Liver (tissue), 9 donors: Measurements from ENCODE around the gene C1QTNF4. TPM values are rescaled to one million over a fixed set of nuclear protein-coding genes. Genes with fewer than 3 reads are reported as not detected.

ENCODE experiments used
- DNase-seq: peaks from one replicate; pipeline ENCODE4 v3.0.0-alpha.2; 2017; ENCODE audit warnings: low spot score
- H3K27ac ChIP-seq, 2 donors: one replicate each; pipeline ENCODE4 v1.7.0; 2013; ENCODE audit warnings: inconsistent platforms in 2 of 2, low read length in 2 of 2, control low read depth in 1 of 2, low read depth in 1 of 2, mild to moderate bottlenecking in 1 of 2
- H3K27me3 ChIP-seq, 4 donors: one replicate each; pipeline versions ENCODE4 v1.6.1 to v1.7.0; 2013; ENCODE audit warnings: low read length in 3 of 4, inconsistent platforms in 1 of 4, mild to moderate bottlenecking in 1 of 4, moderate library complexity in 1 of 4; ENCODE audit not compliant: control insufficient read depth in 4 of 4, insufficient read depth in 4 of 4
- H3K36me3 ChIP-seq, 4 donors: one replicate each; pipeline versions ENCODE4 v1.6.1 to v1.7.0; 2013; ENCODE audit warnings: low read length in 3 of 4, mild to moderate bottlenecking in 3 of 4, low read depth in 1 of 4, moderate library complexity in 1 of 4; ENCODE audit not compliant: control insufficient read depth in 4 of 4, insufficient read depth in 3 of 4
- H3K4me1 ChIP-seq, 4 donors: one replicate each; pipeline versions ENCODE4 v1.6.1 to v1.7.0; 2013; ENCODE audit warnings: low read length in 3 of 4, mild to moderate bottlenecking in 3 of 4, moderate library complexity in 1 of 4; ENCODE audit not compliant: control insufficient read depth in 4 of 4, insufficient read depth in 4 of 4
- H3K4me3 ChIP-seq, 3 donors: one replicate each; pipeline versions ENCODE4 v1.6.1 to v1.7.0; 2013; ENCODE audit warnings: low read length in 3 of 3, control low read depth in 1 of 3, low read depth in 1 of 3, mild to moderate bottlenecking in 1 of 3
- H3K9ac ChIP-seq, 2 donors: one replicate each; pipeline ENCODE4 v1.7.0; 2013; ENCODE audit warnings: low read length in 2 of 2, mild to moderate bottlenecking in 2 of 2, moderate library complexity in 2 of 2, control low read depth in 1 of 2, low read depth in 1 of 2
- H3K9me3 ChIP-seq, 4 donors: one replicate each; pipeline versions ENCODE4 v1.6.1 to v1.7.0; 2013; ENCODE audit warnings: low read length in 3 of 4; ENCODE audit not compliant: control insufficient read depth in 4 of 4
- EGR1 ChIP-seq, 2 donors: IDR thresholded peaks; 2 replicates each; pipeline ENCODE4 v1.6.1; 2016 to 2018; ENCODE audit warnings: antibody characterized with exemption in 2 of 2, low read depth in 2 of 2
- FOXA1 ChIP-seq: IDR thresholded peaks from 2 replicates; pipeline ENCODE4 v1.6.1; 2016; ENCODE audit warnings: antibody characterized with exemption
- GABPA ChIP-seq, 2 donors: IDR thresholded peaks in 1 of 2; conservative IDR thresholded peaks in 1 of 2; 2 replicates each; pipeline ENCODE4 v1.6.1; 2016; ENCODE audit warnings: antibody characterized with exemption in 2 of 2, mild to moderate bottlenecking in 1 of 2, moderate library complexity in 1 of 2
- HNF4A ChIP-seq, 2 donors: conservative IDR thresholded peaks; 2 replicates each; pipeline ENCODE4 v1.6.1; 2016; ENCODE audit warnings: antibody characterized with exemption in 2 of 2, mild to moderate bottlenecking in 2 of 2
- HNF4G ChIP-seq: IDR thresholded peaks from 2 replicates; pipeline ENCODE4 v1.6.1; 2016; ENCODE audit warnings: antibody characterized with exemption
- JUND ChIP-seq, 2 donors: IDR thresholded peaks; 2 replicates each; pipeline ENCODE4 v1.6.1; 2016; ENCODE audit warnings: antibody characterized with exemption in 2 of 2
- NR2F2 ChIP-seq: IDR thresholded peaks from 2 replicates; pipeline ENCODE4 v1.6.1; 2016; ENCODE audit warnings: antibody characterized with exemption
- RAD21 ChIP-seq, 2 donors: IDR thresholded peaks; 2 replicates each; pipeline ENCODE4 v1.6.1; 2016; ENCODE audit warnings: antibody characterized with exemption in 2 of 2, mild to moderate bottlenecking in 2 of 2
- RXRA ChIP-seq, 2 donors: IDR thresholded peaks; 2 replicates each; pipeline ENCODE4 v1.6.1; 2017 to 2018; ENCODE audit warnings: antibody characterized with exemption in 2 of 2, mild to moderate bottlenecking in 1 of 2
- SP1 ChIP-seq: IDR thresholded peaks from 2 replicates; pipeline ENCODE4 v1.6.1; 2018; ENCODE audit warnings: antibody characterized with exemption, mild to moderate bottlenecking
- TAF1 ChIP-seq: conservative IDR thresholded peaks from 2 replicates; pipeline ENCODE4 v1.6.1; 2016; ENCODE audit warnings: antibody characterized with exemption, mild to moderate bottlenecking
- YY1 ChIP-seq: IDR thresholded peaks from 2 replicates; pipeline ENCODE4 v1.6.1; 2016; ENCODE audit warnings: antibody characterized with exemption, mild to moderate bottlenecking
- WGBS: extraction: QIAGEN DNeasy Blood & Tissue Kit; methylation state at CpG from one replicate; pipeline ENCODE4 v1.1.7; 2013; 5-methylcytosine and 5-hydroxymethylcytosine counted together
- polyA plus RNA-seq, 2 donors: library from polyadenylated mRNA; stranded (reverse) in 1 of 2; unstranded in 1 of 2; fragments of 200-250 nt in 1 of 2; fragments of >200 nt in 1 of 2; fragmentation: Nextera tagmentation in 1 of 2; extraction: Ambion mirVana in 1 of 2; gene quantifications; one replicate each; pipeline versions ENCODE4 v1.2.1 to v1.2.3, GENCODE V29; 2013 to 2015
- total RNA-seq, 2 donors: library from RNA; depleted of rRNA; stranded (reverse); fragments of >200 nt; gene quantifications; one replicate each; pipeline ENCODE4 v1.2.3, GENCODE V29; 2014
- TF ChIP-seq, protein P1 (sequence below): fragments of 150-350 bp; IDR thresholded peaks from 2 replicates; pipeline ENCODE4 v1.5.1; 2017; ENCODE audit warnings: improper control_type of control experiment, low read depth, low read length; ENCODE audit not compliant: missing input control
- TF ChIP-seq, protein P2 (sequence below): IDR thresholded peaks from 2 replicates; pipeline ENCODE4 v1.6.1; 2016; ENCODE audit warnings: antibody characterized with exemption
- TF ChIP-seq, protein P3 (sequence below): IDR thresholded peaks from 2 replicates; pipeline ENCODE4 v1.6.1; 2016; ENCODE audit warnings: antibody characterized with exemption
- TF ChIP-seq, protein P4 (sequence below): IDR thresholded peaks from 2 replicates; pipeline ENCODE4 v1.6.1; 2016; ENCODE audit warnings: antibody characterized with exemption, mild to moderate bottlenecking
- TF ChIP-seq, protein P5 (sequence below): IDR thresholded peaks from 2 replicates; pipeline ENCODE4 v1.6.1; 2016; ENCODE audit warnings: antibody characterized with exemption
- donor health status: healthy.
- donor health status: healthy.
- donor health status: healthy.
- donor health status: healthy.
- donor health status: healthy.

C1QTNF4 gene
- total and polyA plus RNA-seq, 4 donors = 0.08 to 1.8 (median 0.32) TPM

DNA sequence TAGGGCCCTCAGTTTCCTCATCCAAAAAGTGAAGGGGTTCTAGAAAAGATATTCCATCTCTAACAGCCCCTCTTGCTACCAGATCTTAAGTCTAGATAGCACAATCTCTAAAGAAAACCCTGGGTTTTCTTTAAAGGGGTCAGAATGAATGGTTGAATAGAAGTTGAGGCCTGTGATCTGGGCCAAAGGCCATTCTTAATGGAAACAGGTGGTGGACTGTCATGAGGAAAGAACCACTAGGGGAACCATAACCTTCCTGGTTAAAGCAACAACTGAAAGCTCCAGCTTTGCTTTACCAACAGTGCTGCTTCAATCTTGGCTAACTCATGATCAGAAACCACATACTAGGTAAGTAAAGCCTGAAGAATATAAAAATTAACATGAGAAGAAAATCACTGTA is 43.1 kb downstream of the C1QTNF4 start:
- Histone ChIP-seq H3K9me3 (no peaks in the 10 kb centered on the region), H3K27ac (peak overlapping the region; percentile 93 to 96), H3K9ac (peak overlapping the region in 1 of 2 donors; percentile 96), H3K27me3 (no peaks in the 10 kb centered on the region), H3K4me3 (peak overlapping the region in 2 of 3 donors; percentile 41 to 96), H3K36me3 (no peaks in the 10 kb centered on the region), H3K4me1 (peaks cover 19 to 38% (median 28%) of the 10 kb centered on the region in 4 donors)
- TF ChIP-seq JUND (IDR thresholded peaks at IDR 0.05) = no peak
- TF ChIP-seq, protein P1, sequence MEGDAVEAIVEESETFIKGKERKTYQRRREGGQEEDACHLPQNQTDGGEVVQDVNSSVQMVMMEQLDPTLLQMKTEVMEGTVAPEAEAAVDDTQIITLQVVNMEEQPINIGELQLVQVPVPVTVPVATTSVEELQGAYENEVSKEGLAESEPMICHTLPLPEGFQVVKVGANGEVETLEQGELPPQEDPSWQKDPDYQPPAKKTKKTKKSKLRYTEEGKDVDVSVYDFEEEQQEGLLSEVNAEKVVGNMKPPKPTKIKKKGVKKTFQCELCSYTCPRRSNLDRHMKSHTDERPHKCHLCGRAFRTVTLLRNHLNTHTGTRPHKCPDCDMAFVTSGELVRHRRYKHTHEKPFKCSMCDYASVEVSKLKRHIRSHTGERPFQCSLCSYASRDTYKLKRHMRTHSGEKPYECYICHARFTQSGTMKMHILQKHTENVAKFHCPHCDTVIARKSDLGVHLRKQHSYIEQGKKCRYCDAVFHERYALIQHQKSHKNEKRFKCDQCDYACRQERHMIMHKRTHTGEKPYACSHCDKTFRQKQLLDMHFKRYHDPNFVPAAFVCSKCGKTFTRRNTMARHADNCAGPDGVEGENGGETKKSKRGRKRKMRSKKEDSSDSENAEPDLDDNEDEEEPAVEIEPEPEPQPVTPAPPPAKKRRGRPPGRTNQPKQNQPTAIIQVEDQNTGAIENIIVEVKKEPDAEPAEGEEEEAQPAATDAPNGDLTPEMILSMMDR = peak; percentile 20
- TF ChIP-seq, protein P2, sequence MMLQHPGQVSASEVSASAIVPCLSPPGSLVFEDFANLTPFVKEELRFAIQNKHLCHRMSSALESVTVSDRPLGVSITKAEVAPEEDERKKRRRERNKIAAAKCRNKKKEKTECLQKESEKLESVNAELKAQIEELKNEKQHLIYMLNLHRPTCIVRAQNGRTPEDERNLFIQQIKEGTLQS = no peak
- no peak for TF ChIP-seq FOXA1
- peak in 1 of 2 donors; percentile 19 for TF ChIP-seq RAD21 (IDR thresholded peaks at IDR 0.05)
- TF ChIP-seq HNF4G = no peak
- TF ChIP-seq, protein P3, sequence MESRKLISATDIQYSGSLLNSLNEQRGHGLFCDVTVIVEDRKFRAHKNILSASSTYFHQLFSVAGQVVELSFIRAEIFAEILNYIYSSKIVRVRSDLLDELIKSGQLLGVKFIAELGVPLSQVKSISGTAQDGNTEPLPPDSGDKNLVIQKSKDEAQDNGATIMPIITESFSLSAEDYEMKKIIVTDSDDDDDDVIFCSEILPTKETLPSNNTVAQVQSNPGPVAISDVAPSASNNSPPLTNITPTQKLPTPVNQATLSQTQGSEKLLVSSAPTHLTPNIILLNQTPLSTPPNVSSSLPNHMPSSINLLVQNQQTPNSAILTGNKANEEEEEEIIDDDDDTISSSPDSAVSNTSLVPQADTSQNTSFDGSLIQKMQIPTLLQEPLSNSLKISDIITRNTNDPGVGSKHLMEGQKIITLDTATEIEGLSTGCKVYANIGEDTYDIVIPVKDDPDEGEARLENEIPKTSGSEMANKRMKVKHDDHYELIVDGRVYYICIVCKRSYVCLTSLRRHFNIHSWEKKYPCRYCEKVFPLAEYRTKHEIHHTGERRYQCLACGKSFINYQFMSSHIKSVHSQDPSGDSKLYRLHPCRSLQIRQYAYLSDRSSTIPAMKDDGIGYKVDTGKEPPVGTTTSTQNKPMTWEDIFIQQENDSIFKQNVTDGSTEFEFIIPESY = no peak
- no peak for TF ChIP-seq RXRA (IDR thresholded peaks at IDR 0.05)
- TF ChIP-seq TAF1 = peak; percentile 11
- TF ChIP-seq YY1 = no peak
- TF ChIP-seq HNF4A (conservative IDR thresholded peaks at IDR 0.05) = no peak
- DNase-seq = no peak

DNA sequence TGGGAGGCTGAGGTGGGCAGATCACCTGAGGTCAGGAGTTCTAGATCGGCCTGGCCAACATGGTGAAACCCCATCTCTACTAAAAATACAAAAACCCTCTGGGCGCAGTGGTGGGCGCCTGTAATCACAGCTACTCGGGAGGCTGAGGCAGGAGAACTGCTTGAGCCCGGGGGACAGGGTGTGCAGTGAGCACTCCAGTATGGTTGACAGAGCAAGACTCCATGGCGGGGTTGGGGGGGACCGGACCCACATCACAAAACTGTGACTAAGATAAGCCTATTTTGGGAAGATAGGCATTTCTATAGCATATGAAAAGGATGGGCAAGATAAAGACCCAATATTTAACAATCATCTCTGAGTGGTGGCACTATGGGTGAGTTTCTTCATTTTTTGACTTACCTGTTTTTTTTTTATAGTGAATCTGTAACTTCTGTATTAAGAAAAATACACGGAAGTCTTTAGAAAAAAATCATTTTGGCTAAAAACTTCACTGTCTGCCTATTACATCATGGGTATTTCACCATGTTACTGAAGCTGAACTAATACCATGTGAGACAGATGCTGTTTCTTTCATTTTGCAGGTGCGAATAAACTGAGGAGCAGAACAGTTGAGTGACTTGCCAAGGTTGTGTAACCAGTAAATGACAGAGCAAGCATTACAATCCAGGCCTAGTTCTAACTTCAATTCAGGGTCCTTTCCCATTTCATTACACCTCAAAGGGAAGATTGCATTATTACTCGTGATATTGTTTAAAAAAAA is 43.7 kb downstream of the C1QTNF4 start:
- H3K27me3 ChIP-seq = no peaks in the 10 kb centered on the region
- H3K9ac ChIP-seq = no peak overlapping the region
- no peak overlapping the region for H3K4me3 ChIP-seq
- DNase-seq = no peak
- peaks cover 19 to 38% (median 28%) of the 10 kb centered on the region in 4 donors for H3K4me1 ChIP-seq
- WGBS = 70% methylated on average over 10 of the region's 10 CpGs
- peak overlapping the region; percentile 93 to 96 for H3K27ac ChIP-seq
- H3K9me3 ChIP-seq = no peaks in the 10 kb centered on the region
- no peaks in the 10 kb centered on the region for H3K36me3 ChIP-seq
- TF ChIP-seq HNF4G (peak; percentile 15), TAF1 (peak; percentile 12), EGR1 (IDR thresholded peaks at IDR 0.05; ENCODE audit: low read depth in 2 of 2) (no peak), GABPA (IDR thresholded peaks at IDR 0.05 in 1 of 2, conservative IDR thresholded peaks at IDR 0.05 in 1 of 2) (no peak), RXRA (IDR thresholded peaks at IDR 0.05) (peak in 1 of 2 donors; percentile 65), YY1 (peak; percentile 59), HNF4A (conservative IDR thresholded peaks at IDR 0.05) (peak; percentile 41 to 59), SP1 (peak; percentile 46), RAD21 (IDR thresholded peaks at IDR 0.05) (peak; percentile 35 to 41), JUND (IDR thresholded peaks at IDR 0.05) (peak in 1 of 2 donors; percentile 44), FOXA1 (no peak), NR2F2 (no peak)
- TF ChIP-seq, protein P2 = peak; percentile 74
- TF ChIP-seq, protein P4, sequence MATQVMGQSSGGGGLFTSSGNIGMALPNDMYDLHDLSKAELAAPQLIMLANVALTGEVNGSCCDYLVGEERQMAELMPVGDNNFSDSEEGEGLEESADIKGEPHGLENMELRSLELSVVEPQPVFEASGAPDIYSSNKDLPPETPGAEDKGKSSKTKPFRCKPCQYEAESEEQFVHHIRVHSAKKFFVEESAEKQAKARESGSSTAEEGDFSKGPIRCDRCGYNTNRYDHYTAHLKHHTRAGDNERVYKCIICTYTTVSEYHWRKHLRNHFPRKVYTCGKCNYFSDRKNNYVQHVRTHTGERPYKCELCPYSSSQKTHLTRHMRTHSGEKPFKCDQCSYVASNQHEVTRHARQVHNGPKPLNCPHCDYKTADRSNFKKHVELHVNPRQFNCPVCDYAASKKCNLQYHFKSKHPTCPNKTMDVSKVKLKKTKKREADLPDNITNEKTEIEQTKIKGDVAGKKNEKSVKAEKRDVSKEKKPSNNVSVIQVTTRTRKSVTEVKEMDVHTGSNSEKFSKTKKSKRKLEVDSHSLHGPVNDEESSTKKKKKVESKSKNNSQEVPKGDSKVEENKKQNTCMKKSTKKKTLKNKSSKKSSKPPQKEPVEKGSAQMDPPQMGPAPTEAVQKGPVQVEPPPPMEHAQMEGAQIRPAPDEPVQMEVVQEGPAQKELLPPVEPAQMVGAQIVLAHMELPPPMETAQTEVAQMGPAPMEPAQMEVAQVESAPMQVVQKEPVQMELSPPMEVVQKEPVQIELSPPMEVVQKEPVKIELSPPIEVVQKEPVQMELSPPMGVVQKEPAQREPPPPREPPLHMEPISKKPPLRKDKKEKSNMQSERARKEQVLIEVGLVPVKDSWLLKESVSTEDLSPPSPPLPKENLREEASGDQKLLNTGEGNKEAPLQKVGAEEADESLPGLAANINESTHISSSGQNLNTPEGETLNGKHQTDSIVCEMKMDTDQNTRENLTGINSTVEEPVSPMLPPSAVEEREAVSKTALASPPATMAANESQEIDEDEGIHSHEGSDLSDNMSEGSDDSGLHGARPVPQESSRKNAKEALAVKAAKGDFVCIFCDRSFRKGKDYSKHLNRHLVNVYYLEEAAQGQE = no peak
- TF ChIP-seq, protein P1 = no peak
- TF ChIP-seq, protein P5, sequence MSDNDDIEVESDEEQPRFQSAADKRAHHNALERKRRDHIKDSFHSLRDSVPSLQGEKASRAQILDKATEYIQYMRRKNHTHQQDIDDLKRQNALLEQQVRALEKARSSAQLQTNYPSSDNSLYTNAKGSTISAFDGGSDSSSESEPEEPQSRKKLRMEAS = no peak
